Effector CD8-positive, alpha-beta T cell (primary cell): ENCODE results near the gene CTDSPL.

Experiments
- DNase-seq: peaks from one replicate; lab custom pipeline; 2025; lab: John Stamatoyannopoulos, UW

The CTDSPL gene

GRCh38 chr3:37943126-37943525 lies 81.4 kb downstream of the CTDSPL start:
- no peak for DNase-seq

GRCh38 chr3:37943631-37944314 lies 82.1 kb downstream of the CTDSPL start:
- DNase-seq, result no peak

- no peak for DNase-seq
Observed at GRCh38 chr3:37944391-37944842, 82.7 kb downstream of the CTDSPL start.

GRCh38 chr3:37945156-37945806 lies 83.6 kb downstream of the CTDSPL start:
- DNase-seq, result no peak

GRCh38 chr3:37945807-37946530 lies 84.3 kb downstream of the CTDSPL start:
- no peak for DNase-seq

GRCh38 chr3:37946531-37946889 lies 84.8 kb downstream of the CTDSPL start:
- no peak for DNase-seq

GRCh38 chr3:37949866-37950265 lies 88.2 kb downstream of the CTDSPL start:
- DNase-seq, result no peak

- no peak for DNase-seq
Observed at GRCh38 chr3:37952564-37952963, 90.9 kb downstream of the CTDSPL start.

GRCh38 chr3:37953226-37953625 lies 91.5 kb downstream of the CTDSPL start:
- no peak for DNase-seq

- DNase-seq, result no peak
Observed at GRCh38 chr3:37953707-37954394, 92.2 kb downstream of the CTDSPL start.

- no peak for DNase-seq
Observed at GRCh38 chr3:37954881-37955280, 93.2 kb downstream of the CTDSPL start.

GRCh38 chr3:37955918-37956707 lies 94.4 kb downstream of the CTDSPL start:
- no peak for DNase-seq

- no peak for DNase-seq
Observed at GRCh38 chr3:37956723-37957538, 95.3 kb downstream of the CTDSPL start.

GRCh38 chr3:37957539-37957936 lies 95.9 kb downstream of the CTDSPL start:
- DNase-seq, result no peak

GRCh38 chr3:37961622-37962431 lies 100.1 kb downstream of the CTDSPL start:
- DNase-seq, result no peak

- no peak for DNase-seq
Observed at GRCh38 chr3:37963016-37963415, 101.3 kb downstream of the CTDSPL start.

GRCh38 chr3:37963635-37964034 lies 102.0 kb downstream of the CTDSPL start:
- DNase-seq, result no peak

GRCh38 chr3:37964146-37964545 lies 102.5 kb downstream of the CTDSPL start:
- no peak for DNase-seq

GRCh38 chr3:37964716-37965115 lies 103.0 kb downstream of the CTDSPL start:
- no peak for DNase-seq
